Suprapubic skin (tissue), 4 donors: ENCODE data around the gene APPBP2. TPM values are rescaled to one million over a fixed set of nuclear protein-coding genes. Genes with fewer than 3 reads are reported as not detected.

Source experiments
- DNase-seq, 2 donors: peaks; one replicate each; pipeline ENCODE4 v3.0.0-alpha.2; 2019; ENCODE audit warnings: low spot score in 2 of 2
- H3K27ac ChIP-seq: fragments of 200-600 bp; sonication (generic); one replicate; pipeline ENCODE4 v1.5.1; 2019
- H3K27me3 ChIP-seq: fragments of 200-600 bp; sonication (generic); one replicate; pipeline ENCODE4 v1.5.1; 2019
- H3K36me3 ChIP-seq: fragments of 200-600 bp; sonication (generic); one replicate; pipeline ENCODE4 v1.5.1; 2019
- H3K4me1 ChIP-seq: fragments of 200-600 bp; sonication (generic); one replicate; pipeline ENCODE4 v1.5.1; 2019
- H3K4me3 ChIP-seq: fragments of 200-600 bp; sonication (generic); one replicate; pipeline ENCODE4 v1.5.1; 2019; ENCODE audit warnings: mild to moderate bottlenecking
- H3K9me3 ChIP-seq: fragments of 200-600 bp; sonication (generic); one replicate; pipeline ENCODE4 v1.5.1; 2019
- EP300 ChIP-seq: sonication (generic); formaldehyde crosslinking; IDR thresholded peaks from one replicate; pipeline ENCODE4 v1.6.1; 2017; ENCODE audit warnings: antibody characterized with exemption
- POLR2A ChIP-seq, 2 donors: fragments of 450-650 bp; IDR thresholded peaks; one replicate each; pipeline ENCODE4 v1.6.1; 2017; ENCODE audit warnings: antibody characterized with exemption in 2 of 2, mild to moderate bottlenecking in 2 of 2, moderate library complexity in 2 of 2
- POLR2AphosphoS5 ChIP-seq, 3 donors: sonication (generic); formaldehyde crosslinking; IDR thresholded peaks; one replicate each; pipeline ENCODE4 v1.6.1; 2017; ENCODE audit warnings: antibody characterized with exemption in 3 of 3
- WGBS: methylation state at CpG from one replicate; pipeline ENCODE4 v1.1.5; 2018; 5-methylcytosine and 5-hydroxymethylcytosine counted together
- total RNA-seq, 4 donors: library from RNA; depleted of rRNA; stranded (reverse); fragments of >200 nt; gene quantifications; one replicate each; pipeline ENCODE4 v1.1.0, GENCODE V29; 2016
- TF ChIP-seq, protein P1 (sequence below), 2 donors: fragments of 200-600 bp in 1 of 2; fragments of 450-650 bp in 1 of 2; sonication (generic) in 1 of 2; IDR thresholded peaks; one replicate each; pipeline ENCODE4 v1.5.1; 2016 to 2019; ENCODE audit warnings: antibody characterized with exemption in 2 of 2, mild to moderate bottlenecking in 1 of 2, moderate library complexity in 1 of 2

The APPBP2 gene
- total RNA-seq, 4 donors from 2014 or later, result 15.4 to 26.3 (median 17.8) TPM

DNA sequence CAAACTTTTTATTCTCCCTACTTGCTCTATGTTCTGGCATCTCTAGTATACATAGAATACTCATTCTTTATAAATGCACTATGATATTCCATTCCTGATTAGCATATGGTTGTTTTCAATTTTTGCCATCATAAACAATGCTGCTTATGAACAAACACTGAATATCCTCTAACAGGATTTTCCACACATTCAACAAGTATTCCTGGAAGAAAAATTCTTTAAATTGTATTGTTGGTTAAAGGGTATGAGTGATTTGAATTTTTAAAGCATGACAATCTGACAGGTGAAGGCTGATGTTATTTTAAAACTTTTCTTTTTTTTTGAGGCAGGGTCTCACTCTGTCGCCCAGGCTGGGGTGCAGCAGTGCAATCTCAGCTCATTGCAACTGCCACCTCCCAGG is 11.5 kb downstream of the APPBP2 start:
- TF ChIP-seq POLR2AphosphoS5 (IDR thresholded peaks at IDR 0.05) (no peak), EP300 (no peak), POLR2A (IDR thresholded peaks at IDR 0.05) (no peak)
- TF ChIP-seq, protein P1, sequence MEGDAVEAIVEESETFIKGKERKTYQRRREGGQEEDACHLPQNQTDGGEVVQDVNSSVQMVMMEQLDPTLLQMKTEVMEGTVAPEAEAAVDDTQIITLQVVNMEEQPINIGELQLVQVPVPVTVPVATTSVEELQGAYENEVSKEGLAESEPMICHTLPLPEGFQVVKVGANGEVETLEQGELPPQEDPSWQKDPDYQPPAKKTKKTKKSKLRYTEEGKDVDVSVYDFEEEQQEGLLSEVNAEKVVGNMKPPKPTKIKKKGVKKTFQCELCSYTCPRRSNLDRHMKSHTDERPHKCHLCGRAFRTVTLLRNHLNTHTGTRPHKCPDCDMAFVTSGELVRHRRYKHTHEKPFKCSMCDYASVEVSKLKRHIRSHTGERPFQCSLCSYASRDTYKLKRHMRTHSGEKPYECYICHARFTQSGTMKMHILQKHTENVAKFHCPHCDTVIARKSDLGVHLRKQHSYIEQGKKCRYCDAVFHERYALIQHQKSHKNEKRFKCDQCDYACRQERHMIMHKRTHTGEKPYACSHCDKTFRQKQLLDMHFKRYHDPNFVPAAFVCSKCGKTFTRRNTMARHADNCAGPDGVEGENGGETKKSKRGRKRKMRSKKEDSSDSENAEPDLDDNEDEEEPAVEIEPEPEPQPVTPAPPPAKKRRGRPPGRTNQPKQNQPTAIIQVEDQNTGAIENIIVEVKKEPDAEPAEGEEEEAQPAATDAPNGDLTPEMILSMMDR (IDR thresholded peaks at IDR 0.05), result no peak
- no peak for DNase-seq
- Histone ChIP-seq H3K9me3 (no peaks in the 10 kb centered on the region), H3K27me3 (no peaks in the 10 kb centered on the region), H3K4me1 (no peaks in the 10 kb centered on the region), H3K4me3 (no peak overlapping the region), H3K27ac (no peak overlapping the region), H3K36me3 (peaks cover 14% of the 10 kb centered on the region)
- WGBS, result 91% methylated on average over 1 of the region's 1 CpG

DNA sequence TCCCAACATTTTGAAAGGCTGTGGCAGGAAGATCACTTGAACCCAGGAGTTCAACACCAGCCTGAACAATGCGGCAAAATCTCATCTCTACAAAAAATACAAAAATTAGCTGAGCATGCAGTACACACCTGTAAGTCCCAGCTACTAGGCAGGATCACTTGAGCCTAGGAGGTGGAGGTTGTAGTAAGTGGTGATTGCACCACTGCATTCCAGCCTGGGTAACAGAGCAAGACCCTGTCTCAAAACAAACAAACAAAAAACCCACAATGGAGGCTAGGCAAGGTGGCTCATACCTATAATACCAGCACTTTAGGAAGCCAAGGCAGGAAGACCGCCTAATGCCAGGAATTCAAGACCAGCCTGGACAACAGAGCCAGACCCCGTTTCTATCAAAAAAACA is 12.0 kb downstream of the APPBP2 start:
- peaks cover 14% of the 10 kb centered on the region for H3K36me3 ChIP-seq
- no peaks in the 10 kb centered on the region for H3K4me1 ChIP-seq
- no peak for DNase-seq
- TF ChIP-seq POLR2A (IDR thresholded peaks at IDR 0.05), result no peak
- TF ChIP-seq, protein P1 (IDR thresholded peaks at IDR 0.05), result no peak
- TF ChIP-seq POLR2AphosphoS5 (IDR thresholded peaks at IDR 0.05), result no peak
- TF ChIP-seq EP300, result no peak
- no peaks in the 10 kb centered on the region for H3K9me3 ChIP-seq
- 93% methylated on average over 3 of the region's 3 CpGs for WGBS
- H3K27me3 ChIP-seq, result no peaks in the 10 kb centered on the region
- no peak overlapping the region for H3K4me3 ChIP-seq
- no peak overlapping the region for H3K27ac ChIP-seq

DNA sequence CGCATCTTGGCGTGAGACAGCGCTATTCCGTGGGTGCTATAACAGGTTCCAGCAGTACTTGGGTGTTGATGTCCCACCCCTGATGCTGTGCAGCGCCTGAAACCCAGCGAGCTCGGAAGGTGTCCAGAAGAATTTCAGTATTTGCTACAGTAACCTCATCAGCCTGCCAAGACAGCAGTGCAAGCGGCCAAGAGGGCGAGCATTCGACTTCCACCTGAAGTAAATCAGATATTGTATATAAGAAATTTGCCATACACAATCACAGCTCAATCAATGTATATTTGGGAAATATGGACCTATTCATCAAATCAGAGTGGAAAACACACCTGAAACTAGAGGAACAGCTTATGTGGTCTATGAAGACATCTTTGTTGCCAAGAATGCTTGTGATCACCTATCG is 13.0 kb downstream of the APPBP2 start:
- Histone ChIP-seq H3K9me3 (no peaks in the 10 kb centered on the region), H3K27ac (no peak overlapping the region), H3K27me3 (no peaks in the 10 kb centered on the region), H3K4me1 (peaks cover 7% of the 10 kb centered on the region), H3K4me3 (no peak overlapping the region), H3K36me3 (peaks cover 14% of the 10 kb centered on the region)
- no peak for DNase-seq
- 93% methylated on average over 11 of the region's 11 CpGs for WGBS
- no peak for TF ChIP-seq EP300
- no peak for TF ChIP-seq POLR2AphosphoS5 (IDR thresholded peaks at IDR 0.05)
- no peak for TF ChIP-seq POLR2A (IDR thresholded peaks at IDR 0.05)
- TF ChIP-seq, protein P1 (IDR thresholded peaks at IDR 0.05), result no peak

DNA sequence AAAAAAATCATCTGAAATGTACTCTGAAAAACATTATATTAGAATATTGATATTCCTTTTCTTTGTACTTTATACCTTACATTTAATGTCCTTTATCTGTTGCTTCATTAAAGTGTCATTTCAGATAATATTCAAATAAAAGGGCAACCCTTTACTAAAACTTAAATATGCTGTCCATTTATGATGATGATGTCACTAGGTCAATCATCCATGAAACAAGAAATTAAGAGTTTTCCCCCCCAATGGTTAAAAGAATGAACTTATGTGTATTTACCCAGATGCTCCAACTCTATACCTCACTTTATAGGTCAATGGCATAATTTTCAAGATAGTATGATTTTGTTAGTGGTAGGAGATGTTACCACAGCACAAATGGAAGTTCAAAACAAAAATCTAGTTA is 15.3 kb downstream of the APPBP2 start:
- Histone ChIP-seq H3K36me3 (peaks cover 14% of the 10 kb centered on the region), H3K4me3 (no peak overlapping the region), H3K4me1 (peaks cover 7% of the 10 kb centered on the region), H3K9me3 (no peaks in the 10 kb centered on the region), H3K27me3 (no peaks in the 10 kb centered on the region), H3K27ac (no peak overlapping the region)
- DNase-seq, result no peak
- TF ChIP-seq POLR2A (IDR thresholded peaks at IDR 0.05) (no peak), EP300 (no peak), POLR2AphosphoS5 (IDR thresholded peaks at IDR 0.05) (no peak)
- TF ChIP-seq, protein P1 (IDR thresholded peaks at IDR 0.05), result no peak

DNA sequence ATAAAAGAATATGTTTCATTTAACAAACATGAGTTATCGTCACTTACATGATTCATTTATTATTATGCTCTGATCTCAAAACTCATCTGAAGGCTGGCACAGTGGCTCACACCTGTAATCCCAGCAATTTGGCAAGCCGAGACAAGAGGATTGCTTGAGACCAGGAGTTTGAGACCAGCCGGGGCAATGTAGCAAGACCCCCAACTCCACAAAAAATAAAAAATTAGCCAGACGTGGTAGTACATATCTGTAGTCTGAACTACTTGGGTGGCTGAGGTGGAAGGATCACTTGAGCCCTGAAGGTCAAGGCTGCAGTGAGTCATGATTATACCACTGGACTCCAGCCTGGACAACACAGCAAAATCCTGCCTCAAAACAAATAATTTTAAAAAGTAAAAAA is 16.0 kb downstream of the APPBP2 start:
- H3K27me3 ChIP-seq, result no peaks in the 10 kb centered on the region
- H3K36me3 ChIP-seq, result peaks cover 14% of the 10 kb centered on the region
- DNase-seq, result no peak
- H3K9me3 ChIP-seq, result no peaks in the 10 kb centered on the region
- TF ChIP-seq EP300 (no peak), POLR2A (IDR thresholded peaks at IDR 0.05) (no peak), POLR2AphosphoS5 (IDR thresholded peaks at IDR 0.05) (no peak)
- TF ChIP-seq, protein P1 (IDR thresholded peaks at IDR 0.05), result no peak
- no peak overlapping the region for H3K4me3 ChIP-seq
- H3K27ac ChIP-seq, result no peak overlapping the region
- H3K4me1 ChIP-seq, result peaks cover 7% of the 10 kb centered on the region
- 93% methylated on average over 4 of the region's 4 CpGs for WGBS
